ENCODE measurements around the gene EYS.

GRCh38 chr6:64969139-64969538 lies 737.9 kb downstream of the EYS start:
- TF ChIP-seq CTCF (IDR thresholded peaks at IDR 0.05) (no peak), GABPA (IDR thresholded peaks at IDR 0.05; ENCODE audit: low read depth) (no peak), RFX5 (IDR thresholded peaks at IDR 0.05; ENCODE audit: low read length) (no peak), POLR2AphosphoS5 (IDR thresholded peaks at IDR 0.05; ENCODE audit: low read depth, low read length) (no peak), MEF2A (IDR thresholded peaks at IDR 0.05; ENCODE audit: borderline replicate concordance, low read depth) (no peak), JUND (IDR thresholded peaks at IDR 0.05) (no peak), EZH2phosphoT487 (IDR thresholded peaks at IDR 0.05; ENCODE audit: borderline replicate concordance, low read depth) (no peak), USF1 (IDR thresholded peaks at IDR 0.05; ENCODE audit: borderline replicate concordance, low read depth) (no peak), ELF1 (IDR thresholded peaks at IDR 0.05) (no peak), EP300 (IDR thresholded peaks at IDR 0.05; ENCODE audit: borderline replicate concordance in 1 of 2, low read depth in 1 of 2, low read length in 1 of 2) (no peak)

Measured in SK-N-SH (cell line).